Loucy (cell line): ENCODE results near the gene CD300C.
"Not testable (repeated sequence)": the region's sequence is repeated elsewhere in the genome, so short reads cannot be mapped to it uniquely, and the experiment has no call there.

ENCODE experiments used
- H2AFZ ChIP-seq: fragments of 200-600 bp; sonication (generic); 2 replicates; pipeline ENCODE4 v1.6.0; 2016; ENCODE audit warnings: antibody characterized with exemption, mild to moderate bottlenecking, low read length, moderate library complexity
- H3F3A ChIP-seq: fragments of 200-600 bp; 2 replicates; pipeline ENCODE4 v1.6.0; 2016; ENCODE audit warnings: antibody characterized with exemption, low read depth, mild to moderate bottlenecking
- H3K27me3 ChIP-seq: fragments of 200-600 bp; sonication (generic); 2 replicates; pipeline ENCODE4 v1.6.1; 2014; ENCODE audit warnings: low read length, mild to moderate bottlenecking; ENCODE audit not compliant: insufficient read depth, poor library complexity, severe bottlenecking
- H3K36me3 ChIP-seq: fragments of 200-600 bp; sonication (generic); 2 replicates; pipeline ENCODE4 v1.6.1; 2016; ENCODE audit warnings: low read length; ENCODE audit not compliant: insufficient read depth
- H3K4me1 ChIP-seq: fragments of 200-600 bp; sonication (generic); 2 replicates; pipeline ENCODE4 v1.5.1; 2014; ENCODE audit warnings: low read length, mild to moderate bottlenecking; ENCODE audit not compliant: insufficient read depth, poor library complexity, severe bottlenecking
- H3K4me2 ChIP-seq: fragments of 200-600 bp; sonication (generic); 2 replicates; pipeline ENCODE4 v1.6.0; 2014; ENCODE audit warnings: antibody characterized with exemption, low read length, low read depth, mild to moderate bottlenecking; ENCODE audit not compliant: poor library complexity, severe bottlenecking
- H3K4me3 ChIP-seq: fragments of 200-600 bp; sonication (generic); 2 replicates; pipeline ENCODE4 v1.5.1; 2014; ENCODE audit warnings: low read length, mild to moderate bottlenecking, mixed read lengths; ENCODE audit not compliant: poor library complexity, severe bottlenecking
- H3K79me2 ChIP-seq: fragments of 200-600 bp; sonication (generic); 2 replicates; pipeline ENCODE4 v1.6.1; 2014; ENCODE audit warnings: low read length; ENCODE audit not compliant: insufficient read depth
- H3K9ac ChIP-seq: fragments of 200-600 bp; sonication (generic); 2 replicates; pipeline ENCODE4 v1.6.0; 2014; ENCODE audit warnings: mild to moderate bottlenecking, low read depth, low read length, moderate library complexity; ENCODE audit not compliant: poor library complexity, severe bottlenecking
- H3K9me2 ChIP-seq: fragments of 200-600 bp; sonication (generic); replicated peaks from 2 replicates; pipeline ENCODE4 v1.6.1; 2016; ENCODE audit warnings: low read depth, low read length, mixed read lengths
- H3K9me3 ChIP-seq: fragments of 200-600 bp; sonication (generic); 2 replicates; pipeline ENCODE4 v1.6.1; 2014; ENCODE audit warnings: mild to moderate bottlenecking, antibody characterized with exemption, low read length, low read depth; ENCODE audit not compliant: insufficient read depth
- H4K20me1 ChIP-seq: fragments of 200-600 bp; sonication (generic); 2 replicates; pipeline ENCODE4 v1.6.0; 2014; ENCODE audit warnings: antibody characterized with exemption, low read length, mild to moderate bottlenecking; ENCODE audit not compliant: insufficient read depth, poor library complexity, severe bottlenecking
- CTCF ChIP-seq: fragments of 200-600 bp; sonication (generic); conservative IDR thresholded peaks from 2 replicates; pipeline ENCODE4 v1.5.1; 2014; ENCODE audit warnings: mild to moderate bottlenecking, antibody characterized with exemption, low read length
- EZH2phosphoT487 ChIP-seq: fragments of 200-600 bp; IDR thresholded peaks from 2 replicates; pipeline ENCODE4 v1.6.1; 2018; ENCODE audit warnings: antibody characterized with exemption, mild to moderate bottlenecking, moderate library complexity, borderline replicate concordance

The CD300C gene

DNA sequence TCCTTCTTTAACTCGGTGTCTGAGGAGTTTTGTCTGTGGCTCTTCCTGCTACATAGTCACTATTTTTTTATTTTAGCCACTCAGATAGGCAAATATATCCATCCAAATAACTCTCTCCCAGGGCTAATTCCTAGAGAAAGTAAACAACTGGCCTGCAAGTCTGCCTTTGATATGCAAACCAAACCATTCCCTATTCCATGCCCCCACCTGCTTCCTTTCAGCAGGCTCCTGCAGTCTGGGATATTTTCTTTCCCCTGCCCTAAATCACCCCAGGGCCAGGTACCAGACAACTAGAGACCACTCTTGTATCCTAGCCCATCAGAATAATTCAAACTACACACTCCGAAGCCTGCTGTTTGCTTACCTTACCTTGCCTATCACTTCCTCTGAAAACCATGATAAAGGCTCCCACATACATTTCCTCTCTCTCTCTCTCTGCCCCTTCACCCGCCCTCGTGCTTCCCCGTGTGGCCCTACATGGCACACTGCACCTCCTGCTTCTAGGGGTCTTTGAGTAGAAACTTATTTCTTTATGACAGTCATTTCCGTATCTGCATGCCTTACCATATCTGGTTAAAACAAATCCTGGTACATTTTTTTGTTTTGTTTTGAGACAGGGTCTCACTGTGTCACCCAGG lies 13.1 kb upstream of the CD300C start:
- Histone ChIP-seq H3K36me3 (no peaks in the 10 kb centered on the region), H3K9me3 (no peaks in the 10 kb centered on the region), H3F3A (no peaks in the 10 kb centered on the region), H3K4me2 (no peak overlapping the region), H3K79me2 (no peaks in the 10 kb centered on the region), H4K20me1 (no peaks in the 10 kb centered on the region), H3K4me1 (no peaks in the 10 kb centered on the region), H2AFZ (no peak overlapping the region), H3K9ac (no peak overlapping the region), H3K4me3 (no peak overlapping the region), H3K27me3 (no peaks in the 10 kb centered on the region), H3K9me2 (no peaks in the 10 kb centered on the region)
- TF ChIP-seq EZH2phosphoT487, result no peak

- H3K27me3 ChIP-seq, H4K20me1 ChIP-seq, H3K9ac ChIP-seq, H2AFZ ChIP-seq, H3K9me2 ChIP-seq, H3K79me2 ChIP-seq, H3K36me3 ChIP-seq, H3K9me3 ChIP-seq, H3K4me2 ChIP-seq, H3K4me3 ChIP-seq, H3F3A ChIP-seq, H3K4me1 ChIP-seq: not testable (repeated sequence)
Observed at GRCh38 chr17:74558402-74558801, 12.5 kb upstream of the CD300C start.

GRCh38 chr17:74555427-74555940 lies 9.6 kb upstream of the CD300C start:
- Histone ChIP-seq H3K9me3 (no peaks in the 10 kb centered on the region), H3K36me3 (no peaks in the 10 kb centered on the region), H4K20me1 (no peaks in the 10 kb centered on the region), H3K4me3 (no peak overlapping the region), H3K4me1 (no peaks in the 10 kb centered on the region), H3K4me2 (no peak overlapping the region), H2AFZ (no peak overlapping the region), H3F3A (no peaks in the 10 kb centered on the region), H3K27me3 (no peaks in the 10 kb centered on the region), H3K79me2 (no peaks in the 10 kb centered on the region), H3K9ac (no peak overlapping the region), H3K9me2 (no peaks in the 10 kb centered on the region)
- TF ChIP-seq EZH2phosphoT487, result no peak
- TF ChIP-seq CTCF, result no peak

GRCh38 chr17:74554909-74555308 lies 9.0 kb upstream of the CD300C start:
- no peaks in the 10 kb centered on the region for H3K36me3 ChIP-seq

More at GRCh38 chr17:74554909-74555308, 9.0 kb upstream of the CD300C start:
- no peaks in the 10 kb centered on the region for H3K79me2 ChIP-seq
- no peak overlapping the region for H3K9ac ChIP-seq
- TF ChIP-seq EZH2phosphoT487 (no peak), CTCF (no peak)
- H3K4me2 ChIP-seq, result no peak overlapping the region
- no peaks in the 10 kb centered on the region for H3K9me3 ChIP-seq
- no peak overlapping the region for H3K4me3 ChIP-seq
- H2AFZ ChIP-seq, result no peak overlapping the region
- H4K20me1 ChIP-seq, result no peaks in the 10 kb centered on the region
- H3K27me3 ChIP-seq, result no peaks in the 10 kb centered on the region
- no peaks in the 10 kb centered on the region for H3K9me2 ChIP-seq
- H3K4me1 ChIP-seq, result no peaks in the 10 kb centered on the region
- H3F3A ChIP-seq, result no peaks in the 10 kb centered on the region
